ENCODE measurements around the gene LRRC74B. TPM values are rescaled to one million over a fixed set of nuclear protein-coding genes. Genes with fewer than 3 reads are reported as not detected.

LRRC74B gene
- total RNA-seq, 1 experiment from 2014 or later, result not detected

- DNase-seq (peak; percentile 61), ATAC-seq (0 out of 2 replicates have a peak, but pooled peaks have one; percentile 43)
- Histone ChIP-seq H3K9me3 (ENCODE audit: low read length) (no peaks in the 10 kb centered on the region), H3K9ac (ENCODE audit: low read length) (no peak overlapping the region), H3K79me2 (ENCODE audit: low read length) (no peaks in the 10 kb centered on the region), H3K27ac (ENCODE audit: low read length) (no peak overlapping the region), H4K20me1 (ENCODE audit: low read length) (no peaks in the 10 kb centered on the region), H3K27me3 (ENCODE audit: low read length) (no peaks in the 10 kb centered on the region), H3F3A (ENCODE audit: low read length, unreplicated experiment) (no peaks in the 10 kb centered on the region), H3K4me1 (ENCODE audit: insufficient read depth, low read length) (peaks cover 3% of the 10 kb centered on the region; the same call in 1 of the 2 replicates), H3K9me2 (replicated peaks; ENCODE audit: low read length) (no peaks in the 10 kb centered on the region), H3K36me3 (ENCODE audit: low read depth, low read length) (no peaks in the 10 kb centered on the region), H3K4me2 (ENCODE audit: low read length) (no peak overlapping the region), H2AFZ (ENCODE audit: low read length) (no peak overlapping the region), H3K4me3 (ENCODE audit: low read length) (no peak overlapping the region)
- CTCF ChIA-PET, result interaction anchor here (0.5 kb wide), 1 partner anchor 94 kb away, joined by 5 read pairs; no protein-coding TSS in a partner anchor
- BruUV-seq (replicated peaks), result no TSS peak
- no peak for TF ChIP-seq CTCF (conservative IDR thresholded peaks at IDR 0.05; ENCODE audit: low read depth, low read length)
- TF ChIP-seq EZH2phosphoT487 (IDR thresholded peaks at IDR 0.05; ENCODE audit: borderline replicate concordance, low read length), result no peak
- POLR2A ChIA-PET (ENCODE audit: unreplicated experiment), result no interaction called here
- intact Hi-C loops (cut with micrococcal nuclease), result no loop called here
Measured at GRCh38 chr22:21009638-21010425, 35.9 kb upstream of the LRRC74B start.

- DNase-seq (no peak), ATAC-seq (no peak)
- no TSS peak for BruUV-seq (replicated peaks)
- Histone ChIP-seq H3K79me2 (ENCODE audit: low read length) (no peaks in the 10 kb centered on the region), H3K9me2 (replicated peaks; ENCODE audit: low read length) (no peaks in the 10 kb centered on the region), H3K27ac (ENCODE audit: low read length) (no peak overlapping the region), H3K36me3 (ENCODE audit: low read depth, low read length) (no peaks in the 10 kb centered on the region), H3K9ac (ENCODE audit: low read length) (no peak overlapping the region), H4K20me1 (ENCODE audit: low read length) (no peaks in the 10 kb centered on the region), H3F3A (ENCODE audit: low read length, unreplicated experiment) (no peaks in the 10 kb centered on the region), H3K9me3 (ENCODE audit: low read length) (no peaks in the 10 kb centered on the region), H3K4me1 (ENCODE audit: insufficient read depth, low read length) (peaks cover 7% of the 10 kb centered on the region; the same call in 1 of the 2 replicates), H3K4me2 (ENCODE audit: low read length) (no peak overlapping the region), H2AFZ (ENCODE audit: low read length) (no peak overlapping the region), H3K27me3 (ENCODE audit: low read length) (no peaks in the 10 kb centered on the region), H3K4me3 (ENCODE audit: low read length) (no peak overlapping the region)
- CTCF ChIA-PET, result interaction anchor here (0.6 kb wide), 1 partner anchor 11 kb away, joined by 3 read pairs; no protein-coding TSS in a partner anchor
- POLR2A ChIA-PET (ENCODE audit: unreplicated experiment), result no interaction called here
- TF ChIP-seq EZH2 (IDR thresholded peaks at IDR 0.05; ENCODE audit: low read length, unreplicated experiment) (no peak), EZH2phosphoT487 (IDR thresholded peaks at IDR 0.05; ENCODE audit: borderline replicate concordance, low read length) (no peak), CTCF (conservative IDR thresholded peaks at IDR 0.05; ENCODE audit: low read depth, low read length) (no peak)
- intact Hi-C loops (cut with micrococcal nuclease), result no loop called here
Measured at GRCh38 chr22:21010426-21011113, 35.2 kb upstream of the LRRC74B start.

Data from PC-3 (cell line).